Measurements from ENCODE around the gene ABCC12.

ABCC12 gene

DNA sequence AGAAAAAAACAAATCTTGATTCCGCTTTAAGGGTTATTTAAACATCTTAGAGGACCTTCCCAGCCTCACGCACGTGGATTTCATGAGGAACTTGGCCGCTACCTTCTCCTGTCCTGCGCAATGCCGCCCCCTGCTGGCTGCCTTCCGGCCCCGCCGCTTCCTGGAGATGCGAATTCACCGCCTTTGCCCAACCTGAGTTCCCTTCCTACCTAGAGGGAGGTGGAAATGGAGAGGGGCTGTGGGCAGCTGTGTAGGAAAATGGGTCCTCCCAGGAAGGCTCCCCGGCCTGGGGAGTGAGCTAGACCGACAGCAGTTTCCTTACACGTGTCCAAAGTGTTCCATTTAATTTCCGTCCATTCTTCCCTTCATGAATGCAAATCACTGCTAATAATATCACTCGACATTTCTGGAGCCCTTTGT, 1.0 kb upstream of the ABCC12 start:
- DNase-seq (ENCODE audit: low read depth): peak; percentile 75
- no peak overlapping the region for H3K4me3 ChIP-seq (ENCODE audit: low read length)
- TF ChIP-seq, protein P1, sequence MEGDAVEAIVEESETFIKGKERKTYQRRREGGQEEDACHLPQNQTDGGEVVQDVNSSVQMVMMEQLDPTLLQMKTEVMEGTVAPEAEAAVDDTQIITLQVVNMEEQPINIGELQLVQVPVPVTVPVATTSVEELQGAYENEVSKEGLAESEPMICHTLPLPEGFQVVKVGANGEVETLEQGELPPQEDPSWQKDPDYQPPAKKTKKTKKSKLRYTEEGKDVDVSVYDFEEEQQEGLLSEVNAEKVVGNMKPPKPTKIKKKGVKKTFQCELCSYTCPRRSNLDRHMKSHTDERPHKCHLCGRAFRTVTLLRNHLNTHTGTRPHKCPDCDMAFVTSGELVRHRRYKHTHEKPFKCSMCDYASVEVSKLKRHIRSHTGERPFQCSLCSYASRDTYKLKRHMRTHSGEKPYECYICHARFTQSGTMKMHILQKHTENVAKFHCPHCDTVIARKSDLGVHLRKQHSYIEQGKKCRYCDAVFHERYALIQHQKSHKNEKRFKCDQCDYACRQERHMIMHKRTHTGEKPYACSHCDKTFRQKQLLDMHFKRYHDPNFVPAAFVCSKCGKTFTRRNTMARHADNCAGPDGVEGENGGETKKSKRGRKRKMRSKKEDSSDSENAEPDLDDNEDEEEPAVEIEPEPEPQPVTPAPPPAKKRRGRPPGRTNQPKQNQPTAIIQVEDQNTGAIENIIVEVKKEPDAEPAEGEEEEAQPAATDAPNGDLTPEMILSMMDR (conservative IDR thresholded peaks at IDR 0.05; ENCODE audit: low read length): peak; percentile 92

DNA sequence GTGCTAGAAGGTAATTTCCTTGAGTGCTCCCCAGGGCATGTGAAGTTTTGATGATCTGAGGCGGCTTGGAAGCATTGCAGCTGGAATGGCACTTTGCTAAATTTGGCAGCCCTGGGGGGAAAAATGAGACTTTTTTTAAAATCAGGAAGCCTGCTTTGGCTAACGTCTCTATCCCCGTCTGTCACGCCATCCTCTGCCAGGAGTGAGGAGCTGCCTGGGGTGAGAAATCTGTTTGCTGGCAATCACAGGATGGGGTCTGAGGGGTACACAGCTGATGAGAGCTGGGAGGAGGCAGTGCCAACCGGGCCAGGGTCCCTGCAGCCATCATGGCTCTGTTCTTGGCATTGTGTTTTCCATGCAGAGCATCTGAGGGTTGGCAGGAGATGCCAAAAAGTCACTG, 2.0 kb downstream of the ABCC12 start:
- no peak for DNase-seq (ENCODE audit: low read depth)
- no peak overlapping the region for H3K4me3 ChIP-seq (ENCODE audit: low read length)

GRCh38 chr16:48152226-48152625, 3.6 kb downstream of the ABCC12 start:
- DNase-seq (ENCODE audit: low read depth): no peak
- no peak overlapping the region for H3K4me3 ChIP-seq (ENCODE audit: low read length)
- TF ChIP-seq, protein P1 (conservative IDR thresholded peaks at IDR 0.05; ENCODE audit: low read length): no peak

More for the DNA sequence above, 2.0 kb downstream of the ABCC12 start:
- TF ChIP-seq, protein P1 (conservative IDR thresholded peaks at IDR 0.05; ENCODE audit: low read length): no peak

- H3K4me3 ChIP-seq (ENCODE audit: low read length): no peak overlapping the region
- TF ChIP-seq, protein P1 (conservative IDR thresholded peaks at IDR 0.05; ENCODE audit: low read length): no peak
- DNase-seq (ENCODE audit: low read depth): no peak
Measured at GRCh38 chr16:48150707-48151106, 5.1 kb downstream of the ABCC12 start.

- no peak for DNase-seq (ENCODE audit: low read depth)
- no peak overlapping the region for H3K4me3 ChIP-seq (ENCODE audit: low read length)
- TF ChIP-seq, protein P1 (conservative IDR thresholded peaks at IDR 0.05; ENCODE audit: low read length): no peak
Measured at GRCh38 chr16:48146710-48147109, 9.1 kb downstream of the ABCC12 start.

GRCh38 chr16:48146131-48146530, 9.7 kb downstream of the ABCC12 start:
- H3K4me3 ChIP-seq (ENCODE audit: low read length): no peak overlapping the region
- no peak for DNase-seq (ENCODE audit: low read depth)
- TF ChIP-seq, protein P1 (conservative IDR thresholded peaks at IDR 0.05; ENCODE audit: low read length): no peak

DNA sequence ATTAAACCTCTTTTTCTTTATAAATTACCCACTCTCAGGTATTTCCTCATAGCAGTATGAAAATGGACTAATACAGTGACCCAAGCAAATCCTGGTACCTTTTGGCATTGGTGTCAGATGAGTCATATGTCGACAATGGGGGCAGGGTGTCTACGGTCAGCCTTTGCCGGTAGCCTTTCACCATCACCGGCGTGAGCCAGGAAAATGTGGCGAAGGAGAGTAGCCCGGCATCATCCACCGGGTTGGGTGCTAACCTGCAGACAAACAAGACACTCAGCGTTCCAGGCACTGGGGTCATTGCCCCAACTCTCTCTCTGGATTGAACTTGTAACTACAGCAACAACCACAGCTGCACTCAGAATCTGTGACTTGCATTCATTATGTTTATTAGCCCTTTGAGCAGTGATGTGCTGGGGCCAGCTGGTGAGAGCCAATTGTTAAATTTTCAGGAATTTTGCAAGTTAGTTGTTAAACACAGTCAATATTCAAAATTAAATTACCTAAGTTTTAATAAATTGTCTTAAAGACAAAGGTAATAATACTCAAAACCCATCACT, 11.9 kb downstream of the ABCC12 start:
- H3K4me3 ChIP-seq (ENCODE audit: low read length): no peak overlapping the region
- DNase-seq (ENCODE audit: low read depth): no peak
- TF ChIP-seq, protein P1 (conservative IDR thresholded peaks at IDR 0.05; ENCODE audit: low read length): no peak
